ENCODE results near the gene BCLAF1. TPM values are rescaled to one million over a fixed set of nuclear protein-coding genes. Genes with fewer than 3 reads are reported as not detected.

The BCLAF1 gene
- total RNA-seq, 1 donor from 2014 or later: 146 TPM

- no peak for TF ChIP-seq CTCF (conservative IDR thresholded peaks at IDR 0.05; ENCODE audit: low read depth, low read length)
- no peak for DNase-seq (ENCODE audit: low read depth)
- no peak overlapping the region for H3K4me3 ChIP-seq (ENCODE audit: low read depth, low read length)
These were observed 9.5 kb downstream of the BCLAF1 start for GRCh38 chr6:136280032-136280609.

- no peak for DNase-seq (ENCODE audit: low read depth)
- no peak overlapping the region for H3K4me3 ChIP-seq (ENCODE audit: low read depth, low read length)
- no peak for TF ChIP-seq CTCF (conservative IDR thresholded peaks at IDR 0.05; ENCODE audit: low read depth, low read length)
These were observed 15.6 kb downstream of the BCLAF1 start for GRCh38 chr6:136274062-136274461.

GRCh38 chr6:136265101-136265500, 24.5 kb downstream of the BCLAF1 start:
- no peak for DNase-seq (ENCODE audit: low read depth)
- H3K4me3 ChIP-seq (ENCODE audit: low read depth, low read length): no peak overlapping the region
- no peak for TF ChIP-seq CTCF (conservative IDR thresholded peaks at IDR 0.05; ENCODE audit: low read depth, low read length)

GRCh38 chr6:136262940-136263339, 26.7 kb downstream of the BCLAF1 start:
- DNase-seq (ENCODE audit: low read depth): no peak
- H3K4me3 ChIP-seq (ENCODE audit: low read depth, low read length): no peak overlapping the region
- TF ChIP-seq CTCF (conservative IDR thresholded peaks at IDR 0.05; ENCODE audit: low read depth, low read length): no peak

GRCh38 chr6:136254851-136255466, 34.7 kb downstream of the BCLAF1 start:
- H3K4me3 ChIP-seq (ENCODE audit: low read depth, low read length): no peak overlapping the region
- no peak for DNase-seq (ENCODE audit: low read depth)
- no peak for TF ChIP-seq CTCF (conservative IDR thresholded peaks at IDR 0.05; ENCODE audit: low read depth, low read length)

- no peak for TF ChIP-seq CTCF (conservative IDR thresholded peaks at IDR 0.05; ENCODE audit: low read depth, low read length)
- DNase-seq (ENCODE audit: low read depth): no peak
- H3K4me3 ChIP-seq (ENCODE audit: low read depth, low read length): no peak overlapping the region
These were observed 35.9 kb downstream of the BCLAF1 start for GRCh38 chr6:136253734-136254133.

GRCh38 chr6:136252441-136252840, 37.2 kb downstream of the BCLAF1 start:
- no peak for DNase-seq (ENCODE audit: low read depth)
- H3K4me3 ChIP-seq (ENCODE audit: low read depth, low read length): no peak overlapping the region
- no peak for TF ChIP-seq CTCF (conservative IDR thresholded peaks at IDR 0.05; ENCODE audit: low read depth, low read length)
